Epithelial cell of esophagus (primary cell): Measurements from ENCODE around the gene DIRAS3.
"Not testable (repeated sequence)": the region's sequence is repeated elsewhere in the genome, so short reads cannot be mapped to it uniquely, and the experiment has no call there.

Experiments used
- DNase-seq: peaks from one replicate; pipeline ENCODE4 v3.0.0; 2010; ENCODE audit warnings: low read depth
- H3K4me3 ChIP-seq: 2 replicates; pipeline ENCODE4 v1.5.1; 2011; ENCODE audit warnings: mild to moderate bottlenecking, low read length, control low read depth
- CTCF ChIP-seq: IDR thresholded peaks from 2 replicates; pipeline ENCODE4 v1.5.1; 2011; ENCODE audit warnings: low read depth, mild to moderate bottlenecking, low read length, control low read depth, inconsistent platforms; ENCODE audit not compliant: insufficient read depth; ENCODE audit errors: missing control alignments

DIRAS3 gene

DNA sequence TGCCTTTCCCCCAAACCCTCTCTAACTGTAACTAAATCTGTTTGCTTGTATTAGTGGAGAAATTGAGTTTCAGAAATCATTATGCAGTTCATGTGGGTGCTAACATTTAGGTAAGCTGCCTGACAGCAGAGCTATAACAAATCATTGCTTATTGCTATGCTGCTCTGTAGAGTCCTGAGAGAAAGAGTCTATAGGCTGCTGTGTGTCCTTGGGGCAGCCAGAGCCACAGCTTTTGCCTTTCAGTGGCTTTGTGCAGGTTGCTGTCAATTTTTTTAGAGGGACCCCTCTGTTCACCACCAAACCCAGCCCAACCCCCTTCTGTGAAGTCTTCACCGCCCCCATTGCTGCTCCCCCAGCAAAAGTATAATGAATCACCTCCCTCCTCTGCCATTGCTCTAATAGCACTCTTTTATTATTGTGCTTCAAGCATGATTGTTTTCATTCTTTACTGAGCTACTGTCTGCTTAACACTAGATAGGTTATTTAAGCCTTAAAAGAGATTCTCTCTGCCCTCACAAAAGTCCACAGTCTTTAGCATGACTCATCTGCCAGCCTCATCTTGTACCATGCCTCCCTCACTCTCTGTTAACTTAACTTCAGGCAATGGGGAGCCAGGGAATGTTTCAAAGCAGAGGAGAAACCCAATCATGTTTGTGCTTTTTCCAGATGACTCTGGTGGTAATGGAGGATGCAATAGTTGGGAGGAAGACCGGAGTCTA lies 38.6 kb downstream of the DIRAS3 start:
- no peak overlapping the region for H3K4me3 ChIP-seq
- DNase-seq = peak; percentile 47
- TF ChIP-seq CTCF = no peak

DNA sequence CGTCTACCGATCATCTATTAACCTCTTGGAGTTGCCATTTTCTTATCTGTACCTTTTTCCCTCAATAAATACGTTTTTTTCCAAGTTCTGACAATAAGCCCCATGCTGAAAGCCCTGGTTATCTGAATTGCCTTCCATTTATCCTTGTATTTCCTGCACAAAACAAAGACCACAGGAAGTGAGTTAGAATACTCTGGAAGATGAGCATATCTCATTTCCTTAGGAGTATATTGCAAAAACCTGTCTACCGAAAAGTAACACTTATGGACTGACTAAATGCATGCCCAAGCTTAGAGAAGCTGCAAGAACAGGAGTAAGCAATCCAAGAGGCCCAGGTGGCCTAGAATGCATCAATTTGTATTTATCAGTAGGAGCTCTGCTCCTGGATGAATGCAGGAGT lies 39.9 kb downstream of the DIRAS3 start:
- TF ChIP-seq CTCF = no peak
- peak; percentile 36 for DNase-seq

GRCh38 chr1:68010090-68010489 lies 40.3 kb downstream of the DIRAS3 start:
- H3K4me3 ChIP-seq = no peak overlapping the region
- TF ChIP-seq CTCF = peak; percentile 53
- DNase-seq = peak; percentile 44

More for the DNA sequence above, 39.9 kb downstream of the DIRAS3 start:
- no peak overlapping the region for H3K4me3 ChIP-seq

DNA sequence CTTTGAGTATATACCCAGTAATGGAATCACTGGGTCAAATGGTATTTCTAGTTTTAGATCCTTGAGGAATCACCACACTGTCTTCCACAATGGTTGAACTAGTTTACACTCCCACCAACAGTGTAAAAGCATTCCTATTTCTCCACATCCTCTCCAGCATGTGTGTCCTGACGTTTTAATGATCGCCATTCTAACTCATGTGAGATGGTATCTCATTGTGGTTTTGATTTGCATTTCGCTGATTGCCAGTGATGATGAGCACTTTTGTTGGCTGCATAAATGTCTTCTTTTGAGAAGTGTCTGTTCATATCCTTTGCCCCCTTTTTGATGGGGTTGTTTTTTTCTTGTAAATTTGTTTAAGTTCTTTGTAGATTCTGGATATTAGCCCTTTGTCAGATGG lies 46.8 kb downstream of the DIRAS3 start:
- H3K4me3 ChIP-seq, DNase-seq: not testable (repeated sequence)

GRCh38 chr1:68000191-68000590 lies 50.2 kb downstream of the DIRAS3 start:
- TF ChIP-seq CTCF = no peak
- no peak for DNase-seq
- H3K4me3 ChIP-seq = no peak overlapping the region

GRCh38 chr1:67997746-67998145 lies 52.7 kb downstream of the DIRAS3 start:
- no peak for TF ChIP-seq CTCF
- no peak overlapping the region for H3K4me3 ChIP-seq
- DNase-seq = no peak
